Brain microvascular endothelial cell (primary cell): Measurements from ENCODE around the gene ANO1.
"Not testable (repeated sequence)": the region's sequence is repeated elsewhere in the genome, so short reads cannot be mapped to it uniquely, and the experiment has no call there.

Source experiments
- DNase-seq: peaks from one replicate; pipeline ENCODE4 v3.0.0-alpha.2; 2020
- H3K27ac ChIP-seq: fragments of 250-450 bp; sonication (Bioruptor Pico); 2 replicates; pipeline ENCODE4 v1.5.1; 2020; ENCODE audit warnings: mild to moderate bottlenecking, moderate library complexity
- H3K27me3 ChIP-seq: fragments of 250-450 bp; sonication (Bioruptor Pico); replicated peaks from 2 replicates; pipeline ENCODE4 v1.5.1; 2020; ENCODE audit warnings: mild to moderate bottlenecking
- H3K36me3 ChIP-seq: fragments of 250-450 bp; sonication (Bioruptor Pico); replicated peaks from 2 replicates; pipeline ENCODE4 v1.5.1; 2020; ENCODE audit warnings: mild to moderate bottlenecking
- H3K4me3 ChIP-seq: 2 replicates; pipeline ENCODE4 v1.5.1; 2011; ENCODE audit warnings: low read depth, mild to moderate bottlenecking, control low read depth, low read length, moderate library complexity
- in situ Hi-C: cut with HindIII; loops from 2 replicates; pipeline ENCODE4 v1.10.0; 2017; ENCODE audit warnings: low sequenced_read_pairs, low pct_ligation_motif_present
- TF ChIP-seq, protein P1 (sequence below): IDR thresholded peaks from 2 replicates; pipeline ENCODE4 v1.5.1; 2011; ENCODE audit warnings: low read depth, mild to moderate bottlenecking, moderate library complexity, low read length, control low read depth, inconsistent platforms; ENCODE audit errors: missing control alignments

ANO1 gene

GRCh38 chr11:70206982-70207376 lies 128.9 kb downstream of the ANO1 start:
- in situ Hi-C loops, result no loop called here
- TF ChIP-seq, protein P1, sequence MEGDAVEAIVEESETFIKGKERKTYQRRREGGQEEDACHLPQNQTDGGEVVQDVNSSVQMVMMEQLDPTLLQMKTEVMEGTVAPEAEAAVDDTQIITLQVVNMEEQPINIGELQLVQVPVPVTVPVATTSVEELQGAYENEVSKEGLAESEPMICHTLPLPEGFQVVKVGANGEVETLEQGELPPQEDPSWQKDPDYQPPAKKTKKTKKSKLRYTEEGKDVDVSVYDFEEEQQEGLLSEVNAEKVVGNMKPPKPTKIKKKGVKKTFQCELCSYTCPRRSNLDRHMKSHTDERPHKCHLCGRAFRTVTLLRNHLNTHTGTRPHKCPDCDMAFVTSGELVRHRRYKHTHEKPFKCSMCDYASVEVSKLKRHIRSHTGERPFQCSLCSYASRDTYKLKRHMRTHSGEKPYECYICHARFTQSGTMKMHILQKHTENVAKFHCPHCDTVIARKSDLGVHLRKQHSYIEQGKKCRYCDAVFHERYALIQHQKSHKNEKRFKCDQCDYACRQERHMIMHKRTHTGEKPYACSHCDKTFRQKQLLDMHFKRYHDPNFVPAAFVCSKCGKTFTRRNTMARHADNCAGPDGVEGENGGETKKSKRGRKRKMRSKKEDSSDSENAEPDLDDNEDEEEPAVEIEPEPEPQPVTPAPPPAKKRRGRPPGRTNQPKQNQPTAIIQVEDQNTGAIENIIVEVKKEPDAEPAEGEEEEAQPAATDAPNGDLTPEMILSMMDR, result no peak
- no peak for DNase-seq
- Histone ChIP-seq H3K27ac (no peak overlapping the region), H3K36me3 (peaks cover 30% of the 10 kb centered on the region), H3K27me3 (no peaks in the 10 kb centered on the region), H3K4me3 (no peak overlapping the region)

DNA sequence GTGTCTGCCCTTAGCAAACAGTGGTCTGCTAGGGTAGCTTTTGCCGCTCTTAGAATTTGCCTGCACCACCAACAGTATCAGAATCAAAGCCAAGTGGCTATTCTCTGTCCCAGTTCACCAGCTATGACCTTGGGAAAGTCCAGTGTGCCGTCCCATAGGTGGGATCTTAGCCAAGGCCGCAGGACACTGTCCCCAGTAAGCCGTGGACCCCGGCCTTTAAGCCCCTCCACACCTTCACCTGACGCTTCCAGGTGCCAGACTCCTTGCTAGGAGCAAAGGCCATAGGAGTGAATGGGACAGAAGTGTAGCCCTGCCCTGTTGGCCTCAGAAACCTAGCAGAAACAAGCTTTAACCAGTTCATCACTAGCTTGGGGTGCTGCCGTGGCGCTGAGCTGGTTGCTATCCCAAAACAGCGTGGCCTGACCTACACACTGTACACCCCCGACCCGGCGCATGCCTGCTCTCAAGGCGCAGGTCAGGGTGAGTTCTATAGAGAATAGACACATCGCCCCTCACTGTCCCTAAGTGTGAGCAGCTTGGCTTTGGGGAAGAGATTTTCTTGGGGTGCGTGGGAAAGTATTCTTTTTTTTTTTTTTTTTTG lies 129.5 kb downstream of the ANO1 start:
- TF ChIP-seq, protein P1, result no peak
- peaks cover 30% of the 10 kb centered on the region for H3K36me3 ChIP-seq

GRCh38 chr11:70209391-70209912 lies 131.3 kb downstream of the ANO1 start:
- Histone ChIP-seq H3K27ac (peak overlapping the region; percentile 91), H3K36me3 (peaks cover 30% of the 10 kb centered on the region), H3K27me3 (no peaks in the 10 kb centered on the region), H3K4me3 (no peak overlapping the region)
- TF ChIP-seq, protein P1, result no peak
- no peak for DNase-seq
- in situ Hi-C loops, result no loop called here

More for the DNA sequence above, 129.5 kb downstream of the ANO1 start:
- in situ Hi-C loops, result no loop called here
- no peak for DNase-seq
- Histone ChIP-seq H3K4me3 (no peak overlapping the region), H3K27me3 (no peaks in the 10 kb centered on the region), H3K27ac (no peak overlapping the region)

GRCh38 chr11:70210051-70210501 lies 132.0 kb downstream of the ANO1 start:
- H3K36me3 ChIP-seq, result peaks cover 30% of the 10 kb centered on the region
- TF ChIP-seq, protein P1, result no peak
- H3K27me3 ChIP-seq, result no peaks in the 10 kb centered on the region
- in situ Hi-C loops, result no loop called here
- DNase-seq, result peak; percentile 94
- H3K27ac ChIP-seq, result peak overlapping the region; percentile 91
- no peak overlapping the region for H3K4me3 ChIP-seq

DNA sequence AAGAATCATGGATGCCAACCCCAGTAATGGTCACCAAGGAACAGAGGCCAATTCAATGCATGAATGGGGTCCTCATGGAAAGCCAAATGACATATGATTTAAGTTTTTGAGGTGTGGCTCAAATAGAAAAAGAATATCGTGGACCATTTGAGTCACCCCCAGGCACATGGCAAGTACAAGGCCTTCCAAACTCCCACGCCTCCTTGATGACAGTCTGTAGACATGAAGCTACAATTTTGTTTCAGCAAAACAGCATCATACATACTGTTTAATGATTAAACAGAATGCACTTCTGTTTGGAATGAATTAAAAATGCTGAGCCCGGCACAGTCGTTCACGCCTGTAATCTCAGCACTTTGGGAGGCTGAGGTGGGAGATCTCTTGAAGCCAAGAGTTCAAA lies 132.4 kb downstream of the ANO1 start:
- TF ChIP-seq, protein P1, result no peak
- peak; percentile 15 for DNase-seq
- Histone ChIP-seq H3K27ac (peak overlapping the region; percentile 91), H3K36me3 (peaks cover 27% of the 10 kb centered on the region), H3K4me3 (no peak overlapping the region), H3K27me3 (no peaks in the 10 kb centered on the region)
- in situ Hi-C loops, result no loop called here

GRCh38 chr11:70212227-70212811 lies 134.2 kb downstream of the ANO1 start:
- no peak for DNase-seq
- no peaks in the 10 kb centered on the region for H3K27me3 ChIP-seq
- H3K27ac ChIP-seq, result no peak overlapping the region
- TF ChIP-seq, protein P1, result no peak
- in situ Hi-C loops, result no loop called here
- no peak overlapping the region for H3K4me3 ChIP-seq
- peaks cover 12% of the 10 kb centered on the region for H3K36me3 ChIP-seq

DNA sequence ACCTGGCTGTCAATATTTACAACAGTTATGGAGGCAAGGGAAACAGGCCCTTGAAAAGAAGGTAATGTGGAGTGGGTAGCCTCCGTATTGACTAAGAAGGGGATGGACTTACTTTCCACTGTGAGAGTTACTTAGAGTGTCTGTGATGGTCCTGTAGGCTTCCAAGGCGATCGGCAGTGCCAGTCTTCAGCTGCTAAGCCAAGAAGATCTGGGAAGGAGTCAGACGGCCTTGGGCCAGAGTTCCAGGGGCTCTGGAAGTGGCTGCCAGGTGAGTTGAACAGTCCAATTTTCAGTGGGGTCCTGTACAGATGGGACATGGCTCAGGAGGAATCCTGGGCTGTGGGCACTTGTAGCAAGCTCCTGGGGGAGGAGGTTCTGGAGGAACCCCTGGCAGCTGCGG lies 139.3 kb downstream of the ANO1 start:
- in situ Hi-C loops, H3K27ac ChIP-seq, H3K36me3 ChIP-seq, H3K4me3 ChIP-seq, H3K27me3 ChIP-seq, DNase-seq: not testable (repeated sequence)

DNA sequence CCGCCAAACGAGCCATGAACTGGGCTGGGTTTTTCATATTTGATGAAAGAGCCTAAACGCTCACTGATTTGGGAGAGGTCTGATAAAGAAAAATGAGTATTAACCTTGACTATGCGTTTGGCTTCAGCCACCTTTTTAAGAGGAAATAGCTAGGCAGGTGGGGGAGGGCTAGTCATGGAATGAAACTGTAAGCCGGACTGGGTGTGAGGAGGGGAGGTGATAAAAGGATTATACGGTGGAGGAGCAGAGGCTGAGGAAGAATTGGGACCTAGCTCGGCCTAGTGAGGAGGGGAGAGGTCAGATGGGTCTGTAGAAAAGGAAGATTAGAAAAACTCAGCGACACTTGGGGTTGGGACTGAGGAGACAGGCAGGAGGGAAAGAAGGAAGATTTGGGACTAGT lies 140.0 kb downstream of the ANO1 start:
- H3K27me3 ChIP-seq, in situ Hi-C loops, DNase-seq, H3K27ac ChIP-seq, H3K4me3 ChIP-seq, H3K36me3 ChIP-seq: not testable (repeated sequence)
